Mammary epithelial cell (primary cell): Measurements from ENCODE around the gene SCN10A.
A peak's percentile ranks its signal among the peaks of the same experiment; 100 is the strongest.

Experiments
- CTCF ChIP-seq, 2 donors: IDR thresholded peaks in 1 of 2; conservative IDR thresholded peaks in 1 of 2; 2 replicates each; pipeline ENCODE4 v1.5.1; 2011 to 2012; ENCODE audit warnings: inconsistent platforms in 2 of 2, low read length in 2 of 2, mild to moderate bottlenecking in 2 of 2, control low read depth in 1 of 2, low read depth in 1 of 2; ENCODE audit not compliant: insufficient read depth in 1 of 2; ENCODE audit errors: extremely low read depth in 1 of 2
- EZH2 ChIP-seq: IDR thresholded peaks from 2 replicates; pipeline ENCODE4 v1.6.1; 2012; ENCODE audit warnings: low read length, inconsistent platforms, borderline replicate concordance

DNA sequence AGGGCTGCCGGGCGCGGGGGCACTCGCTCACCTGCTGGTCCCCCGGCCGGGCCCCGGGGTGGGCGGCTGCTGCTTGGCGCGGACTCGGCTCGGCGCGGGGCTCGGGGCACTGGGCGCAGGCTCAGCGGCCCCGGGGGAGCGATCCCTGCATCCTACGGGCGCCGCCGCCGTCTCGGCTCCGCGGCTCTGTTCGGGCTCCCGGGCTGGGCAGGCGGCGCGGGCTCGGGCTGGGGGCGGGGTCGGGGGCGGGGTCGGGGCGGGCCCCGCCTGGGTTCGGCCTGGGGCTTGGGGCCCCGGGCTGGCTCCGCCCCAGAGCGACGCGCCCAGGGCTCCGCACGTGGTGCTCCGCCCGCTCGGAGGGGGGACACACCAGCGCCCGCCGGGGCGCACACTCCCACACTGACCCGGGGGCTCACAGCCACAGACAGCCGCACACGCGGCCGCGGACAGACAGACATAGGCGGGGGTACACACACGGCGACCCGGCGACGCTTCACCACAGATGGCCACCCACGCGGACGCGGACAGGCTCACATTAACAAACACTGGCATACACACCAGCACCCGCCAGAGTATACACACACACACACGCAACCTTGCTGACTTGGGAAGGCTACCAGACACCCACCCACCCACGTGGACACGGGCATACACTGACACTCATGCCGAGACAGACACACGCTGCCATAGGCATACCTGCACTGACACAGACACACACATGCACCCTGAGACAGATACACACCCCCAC, 166.3 kb downstream of the SCN10A start, which contains the start of gene SCN5A:
- TF ChIP-seq CTCF (conservative IDR thresholded peaks at IDR 0.05 in 1 of 2, IDR thresholded peaks at IDR 0.05 in 1 of 2; ENCODE audit: extremely low read depth in 1 of 2, insufficient read depth in 1 of 2, low read depth in 1 of 2, low read length in 2 of 2) (no peak), EZH2 (peak; percentile 61)
